ENCODE measurements around the gene HHAT.

HHAT gene

DNA sequence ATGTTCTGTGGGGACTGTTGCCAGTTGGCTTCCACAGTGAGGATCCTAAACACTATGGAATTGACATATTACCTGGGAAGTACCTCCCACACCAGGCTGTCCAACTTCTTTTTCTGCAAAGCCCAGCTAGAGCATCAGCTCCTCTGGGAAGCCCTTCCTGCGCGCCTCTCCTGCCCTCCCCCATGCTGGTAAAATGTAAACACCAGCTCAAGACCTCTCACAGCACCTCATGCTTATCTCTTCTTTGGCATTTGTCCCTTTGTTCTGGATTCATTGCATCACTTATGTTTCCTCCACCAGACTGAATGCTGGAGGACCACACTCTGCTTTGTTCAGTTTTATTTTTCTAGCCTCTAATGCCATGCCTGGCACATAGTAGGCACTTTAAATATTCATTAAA is 172.1 kb downstream of the HHAT start:
- no peak for DNase-seq

DNA sequence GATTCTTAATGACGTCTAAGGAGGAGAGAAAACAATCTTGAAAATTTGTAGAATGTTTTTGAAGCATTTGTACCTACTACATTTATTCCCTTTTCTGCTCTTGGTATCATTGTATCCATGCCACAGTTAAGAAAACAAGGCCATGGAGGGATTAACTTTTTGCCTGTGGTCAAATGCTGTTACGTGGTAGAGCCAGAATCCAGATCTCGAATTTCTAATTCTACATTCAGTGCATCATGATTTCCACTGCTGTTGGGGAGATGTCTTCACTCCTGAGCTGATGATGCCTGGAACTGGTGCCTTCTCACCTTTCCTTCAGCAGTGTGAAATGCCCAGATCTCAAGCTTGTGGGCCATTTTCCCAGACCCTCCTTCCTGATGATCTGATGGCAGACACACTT is 175.6 kb downstream of the HHAT start:
- DNase-seq: no peak

- DNase-seq: no peak
These were observed 177.1 kb downstream of the HHAT start for GRCh38 chr1:210505601-210506496.

GRCh38 chr1:210506689-210507088 is 178.0 kb downstream of the HHAT start:
- no peak for DNase-seq

GRCh38 chr1:210516092-210516656 is 187.5 kb downstream of the HHAT start:
- no peak for DNase-seq

DNA sequence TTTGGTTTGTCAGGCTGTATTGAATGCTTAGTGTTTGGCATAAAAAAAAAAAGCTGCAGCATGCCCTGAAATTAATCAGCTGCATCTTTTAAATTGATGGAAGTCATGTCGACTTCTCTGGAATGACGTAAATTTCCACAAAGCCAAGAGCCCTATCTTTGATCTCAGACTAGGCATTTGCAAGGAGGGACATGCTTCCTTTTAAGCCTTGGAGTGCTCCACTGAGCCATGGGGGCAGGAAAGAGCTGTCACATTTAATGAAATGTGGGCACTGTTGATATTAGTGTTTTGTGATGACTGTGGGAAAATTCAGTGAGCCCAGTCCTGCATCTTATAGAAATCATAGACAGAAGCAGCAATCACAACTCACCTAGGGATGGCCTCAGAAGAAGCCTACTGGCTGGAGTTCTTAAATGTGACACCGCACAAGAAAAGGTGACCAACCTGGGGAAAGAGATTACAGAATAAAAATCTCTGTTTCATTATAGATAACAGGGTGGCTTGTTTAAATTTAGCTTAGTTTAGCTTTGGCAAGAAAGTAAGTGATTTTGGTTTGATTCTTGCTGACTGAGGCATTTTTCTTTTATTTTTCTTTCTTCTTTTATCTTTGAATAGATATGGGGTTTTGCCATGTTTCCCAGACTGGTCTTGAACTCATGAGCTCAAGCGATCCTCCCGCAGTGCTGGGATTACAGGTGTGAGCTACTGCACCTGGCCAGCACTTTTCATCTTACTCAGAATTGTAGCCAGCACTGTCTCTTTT is 188.2 kb downstream of the HHAT start:
- DNase-seq: no peak

- DNase-seq: no peak
These were observed 195.1 kb downstream of the HHAT start for GRCh38 chr1:210523830-210524229.

DNA sequence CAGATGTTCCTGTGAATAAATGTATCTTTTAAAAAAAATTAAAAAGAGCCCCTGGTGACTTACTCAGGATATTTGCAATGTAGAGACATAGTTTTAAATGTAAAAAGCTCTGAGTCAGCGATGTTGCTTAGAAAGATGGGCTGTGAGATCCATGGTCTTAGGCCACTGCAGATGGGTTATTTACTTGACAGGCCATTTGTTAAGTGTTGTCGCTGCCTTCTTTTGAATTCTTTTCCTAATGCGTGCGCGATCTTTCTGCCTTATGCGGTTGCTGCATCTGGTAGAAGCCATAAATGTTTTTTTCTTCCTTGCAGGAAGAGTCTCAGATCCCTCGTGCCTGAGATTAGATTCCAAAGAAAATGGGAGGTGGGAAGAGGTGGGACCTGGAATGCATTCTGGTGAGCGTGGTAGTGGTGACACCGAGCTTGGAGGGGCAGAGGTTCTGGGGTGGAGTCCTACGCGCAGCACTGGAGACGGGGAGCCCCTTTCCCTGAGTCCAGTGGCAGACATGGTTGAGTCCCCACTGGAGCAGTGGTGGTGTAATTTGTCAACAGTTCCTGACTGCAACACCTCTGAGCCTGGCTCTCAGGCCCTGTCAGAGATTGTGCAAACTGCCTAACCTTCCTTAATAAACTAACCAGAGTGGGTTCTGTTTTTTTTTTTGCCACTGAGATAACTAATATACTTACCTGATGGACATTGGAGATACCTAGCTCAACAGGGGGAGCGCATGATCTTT is 197.2 kb downstream of the HHAT start:
- DNase-seq: no peak

- no peak for DNase-seq
These were observed 198.4 kb downstream of the HHAT start for GRCh38 chr1:210527091-210527490.

DNA sequence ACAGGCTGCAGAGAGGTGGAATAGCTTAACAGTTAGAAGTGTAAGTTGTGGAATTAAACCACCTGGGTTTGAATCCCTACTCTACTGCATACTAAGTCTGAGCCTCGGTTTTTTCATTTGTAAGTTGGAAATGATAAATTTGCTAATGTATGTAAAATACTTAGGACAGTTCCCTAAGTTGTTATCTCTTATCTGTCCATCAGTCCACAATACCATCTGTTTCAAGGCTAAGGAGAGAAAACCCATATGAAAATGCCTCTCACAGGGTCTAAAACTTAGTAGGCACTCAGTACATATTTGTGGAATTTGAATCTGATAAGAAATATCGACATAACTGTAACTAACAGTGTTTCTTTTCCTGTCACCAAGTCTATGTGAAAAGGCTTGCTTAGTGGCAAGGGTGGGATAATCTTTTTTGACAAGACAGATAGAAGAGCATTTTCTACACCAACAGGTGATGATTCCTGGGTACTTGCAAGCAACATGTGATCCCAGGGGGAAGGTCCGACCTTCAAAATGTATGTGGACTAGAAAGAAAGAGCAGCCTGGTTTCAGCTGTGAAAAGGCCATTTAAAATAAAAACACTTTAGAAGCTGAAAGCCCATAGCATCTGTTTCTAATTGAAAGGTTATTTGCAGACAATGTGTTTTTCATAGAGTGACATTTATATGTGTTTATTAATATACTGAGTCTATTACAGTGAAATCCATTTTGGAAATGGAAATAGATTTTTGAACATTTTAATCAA is 202.9 kb downstream of the HHAT start:
- no peak for DNase-seq

DNA sequence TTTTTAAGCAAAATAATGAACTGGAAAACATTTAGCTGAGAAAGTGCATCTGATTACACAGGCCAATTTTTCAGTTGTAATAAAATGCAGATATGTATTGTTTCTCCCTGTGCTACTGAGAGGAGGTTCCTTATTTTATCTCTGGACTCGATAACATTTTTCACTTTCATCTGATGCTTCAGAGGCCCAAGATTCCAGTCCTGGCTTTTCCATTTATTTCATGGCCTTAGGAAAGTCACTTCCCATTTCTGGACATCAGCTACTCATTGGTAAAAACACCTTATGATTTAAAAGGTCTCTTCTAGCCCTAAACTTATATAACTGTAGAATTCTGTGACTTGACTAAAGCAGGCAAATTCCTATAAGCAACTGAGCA is 203.5 kb downstream of the HHAT start:
- no peak for DNase-seq

DNA sequence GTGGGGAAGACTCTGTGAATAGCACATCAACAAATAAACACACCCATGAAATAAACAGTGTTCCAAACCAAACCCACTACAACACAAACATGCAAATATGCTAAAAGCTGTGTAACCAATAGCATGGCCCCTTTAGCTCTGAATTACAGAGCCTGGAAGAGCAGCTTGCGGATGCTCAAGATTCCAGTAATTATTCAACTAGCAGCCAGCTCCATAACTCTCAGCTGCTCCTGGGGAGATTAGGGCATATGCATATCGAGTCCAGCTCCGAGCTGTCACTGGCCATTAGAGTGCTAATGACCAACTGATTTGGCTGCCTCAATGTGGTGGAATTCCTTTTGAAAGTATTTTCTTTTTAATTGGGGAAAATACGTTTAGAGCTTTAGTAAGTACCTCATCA is 207.1 kb downstream of the HHAT start:
- no peak for DNase-seq

- no peak for DNase-seq
These were observed 207.7 kb downstream of the HHAT start for GRCh38 chr1:210536254-210536961.

DNA sequence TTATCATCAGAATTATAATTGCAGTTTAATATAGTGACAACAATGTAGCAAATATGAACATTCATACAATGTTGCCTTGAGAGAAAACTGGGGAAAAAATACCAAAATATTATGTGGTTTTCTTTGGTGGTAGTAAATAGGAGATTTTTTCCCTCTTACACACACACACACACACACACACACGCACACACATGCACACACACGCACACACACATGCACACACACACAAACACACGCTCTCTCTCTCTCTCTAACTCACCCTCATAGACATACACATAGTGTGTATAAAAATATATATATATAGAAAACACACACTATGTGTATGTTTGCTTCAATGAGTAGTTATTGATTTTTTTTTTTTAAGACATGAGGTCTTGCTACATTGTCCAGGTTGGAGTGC is 211.6 kb downstream of the HHAT start:
- DNase-seq: no peak

GRCh38 chr1:210541680-210542358 is 213.1 kb downstream of the HHAT start:
- DNase-seq: no peak

DNA sequence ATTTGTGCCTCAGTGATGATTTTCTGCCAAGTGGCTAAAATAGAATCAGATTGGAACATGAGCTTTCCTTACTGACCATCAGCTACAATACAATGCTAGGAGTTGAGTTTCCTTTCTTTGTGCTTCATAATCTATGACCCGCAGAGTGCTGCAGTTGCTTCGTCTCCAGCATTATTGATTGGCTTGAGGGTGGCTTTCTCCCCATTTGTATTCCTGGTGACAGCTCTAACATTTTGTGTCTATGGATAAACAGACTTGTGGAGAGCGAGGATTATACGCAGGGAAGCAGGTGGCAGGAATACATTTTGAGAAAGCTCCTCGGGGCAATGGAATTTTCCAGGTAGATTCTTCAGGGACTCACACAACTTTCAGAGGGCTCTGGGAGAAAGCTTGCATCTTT is 223.2 kb downstream of the HHAT start:
- no peak for DNase-seq

GRCh38 chr1:210553711-210554110 is 225.0 kb downstream of the HHAT start:
- no peak for DNase-seq

- DNase-seq: no peak
These were observed 225.7 kb downstream of the HHAT start for GRCh38 chr1:210554382-210554781.

GRCh38 chr1:210556475-210556874 is 227.8 kb downstream of the HHAT start:
- no peak for DNase-seq

DNA sequence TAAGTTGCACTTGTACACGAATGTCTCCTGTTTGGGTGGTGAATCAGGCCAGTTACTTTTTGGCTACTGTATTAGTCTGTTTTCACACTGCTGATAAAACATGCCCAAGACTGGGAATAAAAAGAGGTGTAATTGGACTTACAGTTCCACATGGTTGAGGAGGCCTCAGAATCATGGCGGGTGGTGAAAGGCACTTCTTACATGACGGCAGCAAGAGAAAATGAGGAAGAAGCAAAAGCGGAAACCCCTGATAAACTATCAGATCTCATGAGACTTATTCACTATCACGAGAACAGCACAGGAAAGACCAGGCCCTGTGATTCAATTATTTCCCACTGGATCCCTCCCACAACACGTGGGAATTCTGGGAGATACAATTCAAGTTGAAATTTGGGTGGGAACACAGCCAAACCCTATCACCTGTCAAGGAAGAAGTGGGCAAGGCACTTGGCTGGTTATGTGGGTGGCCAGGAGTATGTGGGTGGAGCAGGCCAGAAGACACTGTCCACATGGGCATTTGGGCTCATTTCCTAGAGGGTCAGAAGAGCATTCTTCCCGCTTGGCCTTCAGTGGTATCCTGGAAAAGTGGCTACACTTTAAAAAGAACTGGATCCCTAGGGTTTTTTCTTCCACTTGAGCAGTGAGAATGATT is 228.8 kb downstream of the HHAT start:
- no peak for DNase-seq

DNA sequence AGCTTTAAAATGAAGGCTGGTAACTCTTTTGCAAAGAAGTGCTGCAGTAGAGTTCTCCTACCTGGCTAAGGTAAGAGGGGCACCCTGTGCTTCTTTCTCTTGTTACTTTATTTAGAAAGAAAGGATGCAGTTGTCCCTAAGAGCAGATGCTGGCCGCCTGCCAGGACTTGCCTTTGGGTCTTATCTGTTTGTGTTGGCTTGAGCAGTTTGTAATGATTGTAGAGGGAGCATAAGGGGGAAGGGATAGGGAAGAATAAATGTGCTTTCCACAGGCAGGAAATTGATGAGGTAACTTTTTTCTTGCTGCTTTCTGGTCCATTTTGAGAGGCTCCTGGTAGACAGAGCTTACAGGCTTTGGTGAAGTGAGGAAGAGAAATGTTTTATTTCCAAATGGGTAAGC is 229.6 kb downstream of the HHAT start:
- DNase-seq: no peak

Data from CD4-positive, alpha-beta T cell treated with Interleukin-12 subunit alpha and Interleukin-12 subunit beta, for 1 hour (primary cell).